ENCODE data around the gene FOSL1.

DNA sequence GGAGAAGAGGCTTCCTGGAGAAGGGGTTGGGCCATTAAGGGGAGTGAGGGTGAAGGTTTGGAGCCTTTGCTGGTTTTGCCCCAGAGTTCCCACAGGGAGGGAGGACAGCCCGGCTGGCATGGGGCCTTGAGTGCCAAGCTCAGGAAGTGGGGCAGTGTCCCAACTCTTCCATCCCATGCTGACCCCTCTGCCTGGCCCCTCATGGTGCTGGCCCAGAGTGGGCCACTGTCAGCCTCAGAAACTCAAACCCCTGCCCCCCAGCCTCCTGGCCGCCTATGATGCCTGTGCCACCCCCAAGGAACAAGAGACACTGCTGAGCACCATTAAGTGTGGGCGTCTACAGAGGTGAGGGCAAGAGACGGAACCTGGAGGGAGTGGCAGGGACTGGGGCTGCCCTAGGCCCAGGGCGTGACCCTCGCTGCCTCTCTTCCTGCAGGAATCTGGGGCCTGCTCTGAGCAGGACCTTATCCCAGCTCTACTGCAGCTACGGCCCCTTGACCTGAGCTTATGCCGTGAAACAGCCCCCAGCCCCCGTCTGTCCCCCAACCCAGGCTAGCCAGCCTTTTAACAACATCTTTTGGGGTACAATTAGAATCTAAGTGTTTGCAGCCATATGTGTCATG lies 34.5 kb downstream of the FOSL1 start:
- TF ChIP-seq, protein P1, sequence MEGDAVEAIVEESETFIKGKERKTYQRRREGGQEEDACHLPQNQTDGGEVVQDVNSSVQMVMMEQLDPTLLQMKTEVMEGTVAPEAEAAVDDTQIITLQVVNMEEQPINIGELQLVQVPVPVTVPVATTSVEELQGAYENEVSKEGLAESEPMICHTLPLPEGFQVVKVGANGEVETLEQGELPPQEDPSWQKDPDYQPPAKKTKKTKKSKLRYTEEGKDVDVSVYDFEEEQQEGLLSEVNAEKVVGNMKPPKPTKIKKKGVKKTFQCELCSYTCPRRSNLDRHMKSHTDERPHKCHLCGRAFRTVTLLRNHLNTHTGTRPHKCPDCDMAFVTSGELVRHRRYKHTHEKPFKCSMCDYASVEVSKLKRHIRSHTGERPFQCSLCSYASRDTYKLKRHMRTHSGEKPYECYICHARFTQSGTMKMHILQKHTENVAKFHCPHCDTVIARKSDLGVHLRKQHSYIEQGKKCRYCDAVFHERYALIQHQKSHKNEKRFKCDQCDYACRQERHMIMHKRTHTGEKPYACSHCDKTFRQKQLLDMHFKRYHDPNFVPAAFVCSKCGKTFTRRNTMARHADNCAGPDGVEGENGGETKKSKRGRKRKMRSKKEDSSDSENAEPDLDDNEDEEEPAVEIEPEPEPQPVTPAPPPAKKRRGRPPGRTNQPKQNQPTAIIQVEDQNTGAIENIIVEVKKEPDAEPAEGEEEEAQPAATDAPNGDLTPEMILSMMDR (IDR thresholded peaks at IDR 0.05): no peak
- TF ChIP-seq POLR2AphosphoS5 (IDR thresholded peaks at IDR 0.05) (no peak), POLR2A (IDR thresholded peaks at IDR 0.05) (no peak), EP300 (IDR thresholded peaks at IDR 0.05) (no peak)

Data from upper lobe of left lung (tissue), 4 donors.